ENCODE results near the gene FBXW5.

GRCh38 chr9:136926749-136927148 lies 17.8 kb downstream of the FBXW5 start:
- no peak for TF ChIP-seq CTCF (IDR thresholded peaks at IDR 0.05)
- no peak for TF ChIP-seq POLR2A (IDR thresholded peaks at IDR 0.05)

Measured in uterus (tissue), 2 donors.